Endothelial cell of umbilical vein (primary cell): ENCODE data around the gene MEGF11. TPM values are rescaled to one million over a fixed set of nuclear protein-coding genes. Genes with fewer than 3 reads are reported as not detected.

Source experiments
- BruUV-seq: library from RNA; stranded (reverse); fragments of 400-500 nt; replicated peaks from 2 replicates; lab custom pipeline; 2021; lab: Mats Ljungman, UMichigan
- CTCF ChIA-PET: fragments of 300-600, 350-600 bp; sonication (Branson Sonifier 250); formaldehyde crosslinking; loops from one replicate; lab custom pipeline; 2021; ENCODE audit warnings: antibody characterized with exemption, inconsistent platforms; lab: Charles Lee
- POLR2A ChIA-PET: fragments of 300-600, 350-600 bp; sonication (Branson Sonifier 250); formaldehyde crosslinking; loops from one replicate; lab custom pipeline; 2021; ENCODE audit warnings: antibody characterized with exemption, inconsistent platforms; lab: Charles Lee
- DNase-seq: peaks from one replicate; pipeline ENCODE4 v3.0.0-alpha.2; 2011; ENCODE audit warnings: low read depth, low spot score
- FAIRE-seq: peaks from 2 replicates; lab custom pipeline; 2011; peaks lifted over from hg19 to GRCh38; lab: Jason Lieb, UNC
- H2AFZ ChIP-seq: 2 replicates; pipeline ENCODE4 v1.6.0; 2012; ENCODE audit warnings: low read depth, low read length, control low read depth, inconsistent platforms
- H3K27ac ChIP-seq: 2 replicates; pipeline ENCODE4 v1.5.1; 2011; ENCODE audit warnings: low read depth, mild to moderate bottlenecking, control low read depth, low read length, moderate library complexity; ENCODE audit not compliant: insufficient read depth
- H3K27me3 ChIP-seq, 2 experiments: 2 replicates each; pipeline versions ENCODE4 v1.6.0 to v1.6.1; 2011; ENCODE audit warnings: low read length in 2 of 2, mixed read lengths in 1 of 2; ENCODE audit not compliant: control insufficient read depth in 2 of 2, insufficient read depth in 2 of 2
- H3K36me3 ChIP-seq, 2 experiments: 2 replicates in 1 of 2; 3 replicates in 1 of 2; pipeline ENCODE4 v1.5.1; 2011; ENCODE audit warnings: low read length in 2 of 2, mild to moderate bottlenecking in 1 of 2, moderate library complexity in 1 of 2; ENCODE audit not compliant: control insufficient read depth in 2 of 2, insufficient read depth in 2 of 2; ENCODE audit errors: extremely low read depth in 1 of 2
- H3K4me1 ChIP-seq: 3 replicates; pipeline ENCODE4 v1.5.1; 2011; ENCODE audit warnings: mild to moderate bottlenecking, low read length; ENCODE audit not compliant: control insufficient read depth, insufficient read depth; ENCODE audit errors: extremely low read depth
- H3K4me2 ChIP-seq: 2 replicates; pipeline ENCODE4 v1.6.1; 2011; ENCODE audit warnings: low read length, control low read depth, mixed read lengths; ENCODE audit not compliant: insufficient read depth
- H3K4me3 ChIP-seq, 3 experiments: fragments of 200-600 bp in 1 of 3; sonication (generic), shearing (Covaris generic) in 1 of 3; replicated peaks in 1 of 3; 2 replicates each; pipeline ENCODE4 v1.5.1; 2011 to 2016; ENCODE audit warnings: control low read depth in 3 of 3, low read length in 3 of 3, mild to moderate bottlenecking in 2 of 3, inconsistent platforms in 1 of 3, low read depth in 1 of 3, moderate library complexity in 1 of 3; ENCODE audit not compliant: insufficient read depth in 1 of 3
- H3K79me2 ChIP-seq: 2 replicates; pipeline ENCODE4 v1.6.0; 2012; ENCODE audit warnings: low read length, inconsistent platforms; ENCODE audit not compliant: control insufficient read depth, insufficient read depth
- H3K9ac ChIP-seq: replicated peaks from 2 replicates; pipeline ENCODE3; 2011; ENCODE audit warnings: low read length, control low read depth; ENCODE audit not compliant: insufficient read depth; ENCODE audit errors: extremely low read depth
- H3K9me1 ChIP-seq: replicated peaks from 3 replicates; pipeline ENCODE4 v1.6.0; 2011; ENCODE audit warnings: mild to moderate bottlenecking, low read length; ENCODE audit not compliant: control insufficient read depth, insufficient read depth; ENCODE audit errors: extremely low read depth
- H3K9me3 ChIP-seq: replicated peaks from 2 replicates; pipeline ENCODE4 v1.5.1; 2012; ENCODE audit warnings: low read length, inconsistent platforms; ENCODE audit not compliant: control insufficient read depth, insufficient read depth
- H4K20me1 ChIP-seq: replicated peaks from 2 replicates; pipeline ENCODE3; 2011; ENCODE audit warnings: mild to moderate bottlenecking, low read length; ENCODE audit not compliant: control insufficient read depth, insufficient read depth; ENCODE audit errors: extremely low read depth
- EZH2 ChIP-seq: IDR thresholded peaks from 2 replicates; pipeline ENCODE4 v1.6.1; 2012; ENCODE audit warnings: borderline replicate concordance, low read depth, mild to moderate bottlenecking, moderate library complexity, low read length, inconsistent platforms; ENCODE audit not compliant: severe bottlenecking
- FOS ChIP-seq: IDR thresholded peaks from 2 replicates; pipeline ENCODE4 v1.6.1; 2011; ENCODE audit warnings: mild to moderate bottlenecking, low read length, moderate library complexity, borderline replicate concordance; ENCODE audit not compliant: insufficient read depth
- GATA2 ChIP-seq: IDR thresholded peaks from 2 replicates; pipeline ENCODE4 v1.7.0; 2011; ENCODE audit warnings: low read depth, mild to moderate bottlenecking, moderate library complexity, mixed read lengths, low read length; ENCODE audit not compliant: insufficient read length, insufficient read depth
- JUN ChIP-seq: IDR thresholded peaks from 2 replicates; pipeline ENCODE4 v1.6.1; 2011; ENCODE audit warnings: borderline replicate concordance, low read depth; ENCODE audit not compliant: insufficient read length, insufficient read depth
- MYC ChIP-seq: IDR thresholded peaks from one replicate; pipeline ENCODE4 v1.6.1; 2011; ENCODE audit warnings: mild to moderate bottlenecking, low read depth, low read length
- POLR2A ChIP-seq: IDR thresholded peaks from 2 replicates; pipeline ENCODE4 v1.6.1; 2012; ENCODE audit warnings: low read depth, mild to moderate bottlenecking, control low read depth, low read length
- POLR2AphosphoS5 ChIP-seq: IDR thresholded peaks from 2 replicates; pipeline ENCODE4 v1.6.1; 2012; ENCODE audit warnings: low read depth, mild to moderate bottlenecking, control low read depth, low read length, moderate library complexity; ENCODE audit not compliant: insufficient read depth
- dilution Hi-C: fragments of 300-500 bp; cut with MboI; formaldehyde crosslinking; loops from one replicate; pipeline ENCODE4 v1.15.0; 2019; ENCODE audit warnings: low sequenced_read_pairs; ENCODE audit not compliant: extremely low pct_ligation_motif_present
- intact Hi-C: fragments of 100-400 bp; cut with micrococcal nuclease; formaldehyde crosslinking; loops from one replicate; pipeline ENCODE4 v1.10.0; 2022
- polyA plus RNA-seq, 4 experiments: library from polyadenylated mRNA; depleted of rRNA in 3 of 4; stranded (reverse) in 3 of 4; unstranded in 1 of 4; fragments of >200 nt; gene quantifications; 2 replicates each; pipeline versions ENCODE4 v1.2.1 to v1.2.3, GENCODE V29; 2011 to 2012; ENCODE audit warnings: missing spikeins in 1 of 4
- total RNA-seq: library from RNA; stranded (reverse); gene quantifications from 2 replicates; pipeline ENCODE4 v1.2.3, GENCODE V29; 2021
- TF ChIP-seq, protein P1 (sequence below), 2 donors: IDR thresholded peaks; 1 replicate in 1 of 2; 2 replicates in 1 of 2; pipeline ENCODE4 v1.5.1; 2011; ENCODE audit warnings: low read length in 2 of 2, mild to moderate bottlenecking in 2 of 2, moderate library complexity in 2 of 2, control low read depth in 1 of 2, inconsistent platforms in 1 of 2, low read depth in 1 of 2; ENCODE audit not compliant: insufficient read depth in 1 of 2; ENCODE audit errors: extremely low read depth in 1 of 2
- TF ChIP-seq, protein P2 (sequence below): IDR thresholded peaks from 2 replicates; pipeline ENCODE4 v1.6.1; 2011; ENCODE audit not compliant: insufficient read depth, insufficient read length

Gene MEGF11
- total and polyA plus RNA-seq, 2 donors (not counting 3 experiments of a cell fraction or from before 2014, with no cell fraction given), result not detected

- ChIA-PET CTCF (no interaction called here), POLR2A (no interaction called here)
- dilution Hi-C loops, result no loop called here
- no peaks in the 10 kb centered on the region for H3K79me2 ChIP-seq
- H2AFZ ChIP-seq, result no peak overlapping the region
- FAIRE-seq (no peak), DNase-seq (no peak)
- H3K9ac ChIP-seq, result no peak overlapping the region
- no peaks in the 10 kb centered on the region for H4K20me1 ChIP-seq
- peaks cover 0 to 2% of the 10 kb centered on the region in 2 experiments for H3K27me3 ChIP-seq
- no peaks in the 10 kb centered on the region for H3K36me3 ChIP-seq
- no peak overlapping the region for H3K4me3 ChIP-seq
- TF ChIP-seq MYC, result no peak
- TF ChIP-seq GATA2, result no peak
- no peak for TF ChIP-seq POLR2A
- TF ChIP-seq EZH2, result no peak
- no peak for TF ChIP-seq JUN
- TF ChIP-seq, protein P1, sequence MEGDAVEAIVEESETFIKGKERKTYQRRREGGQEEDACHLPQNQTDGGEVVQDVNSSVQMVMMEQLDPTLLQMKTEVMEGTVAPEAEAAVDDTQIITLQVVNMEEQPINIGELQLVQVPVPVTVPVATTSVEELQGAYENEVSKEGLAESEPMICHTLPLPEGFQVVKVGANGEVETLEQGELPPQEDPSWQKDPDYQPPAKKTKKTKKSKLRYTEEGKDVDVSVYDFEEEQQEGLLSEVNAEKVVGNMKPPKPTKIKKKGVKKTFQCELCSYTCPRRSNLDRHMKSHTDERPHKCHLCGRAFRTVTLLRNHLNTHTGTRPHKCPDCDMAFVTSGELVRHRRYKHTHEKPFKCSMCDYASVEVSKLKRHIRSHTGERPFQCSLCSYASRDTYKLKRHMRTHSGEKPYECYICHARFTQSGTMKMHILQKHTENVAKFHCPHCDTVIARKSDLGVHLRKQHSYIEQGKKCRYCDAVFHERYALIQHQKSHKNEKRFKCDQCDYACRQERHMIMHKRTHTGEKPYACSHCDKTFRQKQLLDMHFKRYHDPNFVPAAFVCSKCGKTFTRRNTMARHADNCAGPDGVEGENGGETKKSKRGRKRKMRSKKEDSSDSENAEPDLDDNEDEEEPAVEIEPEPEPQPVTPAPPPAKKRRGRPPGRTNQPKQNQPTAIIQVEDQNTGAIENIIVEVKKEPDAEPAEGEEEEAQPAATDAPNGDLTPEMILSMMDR (IDR thresholded peaks at IDR 0.05; ENCODE audit: extremely low read depth in 1 of 2, insufficient read depth in 1 of 2, low read depth in 1 of 2, low read length in 2 of 2), result no peak
- TF ChIP-seq FOS, result no peak
- TF ChIP-seq, protein P2, sequence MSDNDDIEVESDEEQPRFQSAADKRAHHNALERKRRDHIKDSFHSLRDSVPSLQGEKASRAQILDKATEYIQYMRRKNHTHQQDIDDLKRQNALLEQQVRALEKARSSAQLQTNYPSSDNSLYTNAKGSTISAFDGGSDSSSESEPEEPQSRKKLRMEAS, result no peak
- no peak for TF ChIP-seq POLR2AphosphoS5
- intact Hi-C loops, result no loop called here
- no peaks in the 10 kb centered on the region for H3K9me1 ChIP-seq
- H3K4me2 ChIP-seq, result no peak overlapping the region
- BruUV-seq, result no TSS peak
- H3K27ac ChIP-seq, result no peak overlapping the region
- no peaks in the 10 kb centered on the region for H3K4me1 ChIP-seq
- no peaks in the 10 kb centered on the region for H3K9me3 ChIP-seq
These were observed 176.8 kb downstream of the MEGF11 start for GRCh38 chr15:66076591-66077319.
